Sigmoid colon (tissue), 7 donors: Measurements from ENCODE around the gene ANG. TPM values are rescaled to one million over a fixed set of nuclear protein-coding genes. Genes with fewer than 3 reads are reported as not detected.
"Not testable (repeated sequence)": the region's sequence is repeated elsewhere in the genome, so short reads cannot be mapped to it uniquely, and the experiment has no call there.

Source experiments
- DNase-seq: peaks from one replicate; pipeline ENCODE4 v3.0.0-alpha.2; 2019
- H3K27ac ChIP-seq, 4 donors: fragments of 200-600 bp; sonication (generic); one replicate each; pipeline ENCODE4 v1.5.1; 2016 to 2019; ENCODE audit warnings: mild to moderate bottlenecking in 1 of 4
- H3K27me3 ChIP-seq, 3 donors: fragments of 200-600 bp; sonication (generic); one replicate each; pipeline ENCODE4 v1.5.1; 2019; ENCODE audit warnings: mild to moderate bottlenecking in 1 of 3
- H3K36me3 ChIP-seq, 4 donors: fragments of 200-600 bp; sonication (generic); one replicate each; pipeline ENCODE4 v1.5.1; 2016 to 2019
- H3K4me1 ChIP-seq, 4 donors: fragments of 200-600 bp; sonication (generic); one replicate each; pipeline ENCODE4 v1.5.1; 2017 to 2019
- H3K4me3 ChIP-seq, 4 donors: fragments of 200-600 bp; sonication (generic); one replicate each; pipeline ENCODE4 v1.5.1; 2017 to 2019; ENCODE audit warnings: mild to moderate bottlenecking in 2 of 4, moderate library complexity in 1 of 4
- H3K9me3 ChIP-seq, 4 donors: fragments of 200-600 bp in 3 of 4; sonication (generic) in 3 of 4; one replicate each; pipeline versions ENCODE4 v1.5.1 to v1.6.1; 2013 to 2019
- EP300 ChIP-seq, 4 donors: sonication (generic); formaldehyde crosslinking; IDR thresholded peaks; one replicate each; pipeline ENCODE4 v1.6.1; 2017; ENCODE audit warnings: antibody characterized with exemption in 4 of 4
- POLR2A ChIP-seq, 2 donors: fragments of 450-650 bp; IDR thresholded peaks; one replicate each; pipeline ENCODE4 v1.6.1; 2016; ENCODE audit warnings: antibody characterized with exemption in 2 of 2, mild to moderate bottlenecking in 2 of 2, moderate library complexity in 2 of 2
- POLR2AphosphoS5 ChIP-seq, 4 donors: sonication (generic); formaldehyde crosslinking; IDR thresholded peaks; one replicate each; pipeline ENCODE4 v1.6.1; 2017; ENCODE audit warnings: antibody characterized with exemption in 4 of 4
- WGBS, 2 donors: extraction: QIAGEN DNeasy Blood & Tissue Kit; methylation state at CpG; one replicate each; pipeline ENCODE4 v1.1.7; 2013; 5-methylcytosine and 5-hydroxymethylcytosine counted together
- intact Hi-C: fragments of 100-400 bp; cut with DNase I; formaldehyde crosslinking; loops from one replicate; pipeline ENCODE4 v1.15.1; 2023
- polyA plus RNA-seq, 3 donors: library from polyadenylated mRNA; stranded (reverse); fragments of 200-250 nt; gene quantifications; one replicate each; pipeline ENCODE4 v1.2.3, GENCODE V29; 2013
- small RNA-seq, 3 donors: library from RNA; depleted of rRNA; stranded (forward); fragments of <200 nt; gene quantifications; one replicate each; pipeline ENCODE3, GENCODE V24; 2016
- total RNA-seq, 4 donors: library from RNA; depleted of rRNA; stranded (reverse); fragments of >200 nt; gene quantifications; one replicate each; pipeline ENCODE4 v1.1.0, GENCODE V29; 2016
- TF ChIP-seq, protein P1 (sequence below), 4 experiments: fragments of 450-650 bp in 3 of 4; fragments of 200-600 bp in 1 of 4; IDR thresholded peaks; one replicate each; pipeline ENCODE4 v1.5.1; 2016 to 2019; ENCODE audit warnings: antibody characterized with exemption in 4 of 4, mild to moderate bottlenecking in 3 of 4, moderate library complexity in 2 of 4
- donor health status: healthy with polysubstance abuse.
- donor health status: Bipolar disorder and iron deficiency.
- donor health status: healthy.

Gene ANG
- total and polyA plus RNA-seq, 7 donors: 13.3 to 44.4 (median 22.2) TPM

DNA sequence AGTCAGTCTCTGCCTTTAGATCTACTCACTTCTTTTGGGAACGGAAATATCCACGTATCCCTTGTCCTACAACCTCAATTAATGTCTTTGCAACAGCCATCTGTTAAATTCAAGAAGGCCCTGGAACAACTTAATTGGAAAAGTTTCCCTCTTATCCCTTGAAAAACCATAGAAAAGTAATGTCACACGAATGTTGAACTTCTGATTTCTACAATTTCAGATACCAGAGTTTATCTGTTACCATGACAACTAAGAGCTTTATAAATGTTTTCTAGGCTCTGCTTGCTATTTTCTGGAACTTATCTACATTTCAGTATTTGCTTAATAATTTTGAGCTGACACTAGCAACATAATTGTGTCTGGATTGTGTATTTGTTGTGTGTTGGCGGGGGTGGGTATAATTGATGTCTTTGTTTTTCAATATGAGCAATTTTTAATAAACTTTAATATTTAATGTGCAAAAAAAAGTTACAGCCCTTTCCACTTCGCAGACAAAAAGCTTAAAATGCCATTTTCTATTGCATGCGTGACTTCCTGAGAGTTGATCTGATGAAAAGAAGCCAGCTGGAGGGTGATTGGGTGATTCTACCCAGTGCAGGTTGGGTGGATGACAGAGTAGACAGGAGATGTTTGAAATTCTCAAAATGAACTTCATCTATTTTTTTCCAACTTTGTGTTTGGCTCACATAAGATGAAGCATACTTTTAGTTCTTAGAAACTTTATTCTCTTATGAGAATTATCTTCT, 45.3 kb downstream of the ANG start:
- H3K4me1 ChIP-seq: no peaks in the 10 kb centered on the region
- WGBS, 2 donors: 76 to 77% methylated on average over 6 of the region's 6 CpGs
- no peak overlapping the region for H3K4me3 ChIP-seq

DNA sequence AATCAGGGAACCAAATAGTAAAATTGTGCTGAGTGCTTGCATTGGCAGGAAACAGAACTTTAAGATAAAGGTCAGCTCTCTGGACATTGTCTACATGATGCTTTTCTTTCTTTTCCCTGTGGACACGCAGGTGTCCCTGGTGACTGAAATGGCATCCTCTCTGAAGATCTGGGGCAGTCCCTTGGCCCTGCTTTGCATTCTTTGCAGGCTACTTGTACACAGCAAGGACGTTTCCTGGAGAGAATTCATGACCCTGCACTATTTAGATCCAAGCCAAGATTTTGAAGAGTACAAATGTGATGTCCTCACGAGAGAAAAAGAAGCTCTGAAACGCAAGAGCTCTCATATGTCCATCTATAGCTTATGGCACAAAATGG, 45.9 kb downstream of the ANG start:
- WGBS, 2 donors: 61 to 67% methylated on average over 4 of the region's 4 CpGs
- Histone ChIP-seq H3K27me3 (no peaks in the 10 kb centered on the region), H3K4me3 (no peak overlapping the region), H3K9me3 (no peaks in the 10 kb centered on the region), H3K27ac (no peak overlapping the region), H3K36me3 (no peaks in the 10 kb centered on the region), H3K4me1 (no peaks in the 10 kb centered on the region)
- no peak for TF ChIP-seq EP300 (IDR thresholded peaks at IDR 0.05)
- TF ChIP-seq, protein P1, sequence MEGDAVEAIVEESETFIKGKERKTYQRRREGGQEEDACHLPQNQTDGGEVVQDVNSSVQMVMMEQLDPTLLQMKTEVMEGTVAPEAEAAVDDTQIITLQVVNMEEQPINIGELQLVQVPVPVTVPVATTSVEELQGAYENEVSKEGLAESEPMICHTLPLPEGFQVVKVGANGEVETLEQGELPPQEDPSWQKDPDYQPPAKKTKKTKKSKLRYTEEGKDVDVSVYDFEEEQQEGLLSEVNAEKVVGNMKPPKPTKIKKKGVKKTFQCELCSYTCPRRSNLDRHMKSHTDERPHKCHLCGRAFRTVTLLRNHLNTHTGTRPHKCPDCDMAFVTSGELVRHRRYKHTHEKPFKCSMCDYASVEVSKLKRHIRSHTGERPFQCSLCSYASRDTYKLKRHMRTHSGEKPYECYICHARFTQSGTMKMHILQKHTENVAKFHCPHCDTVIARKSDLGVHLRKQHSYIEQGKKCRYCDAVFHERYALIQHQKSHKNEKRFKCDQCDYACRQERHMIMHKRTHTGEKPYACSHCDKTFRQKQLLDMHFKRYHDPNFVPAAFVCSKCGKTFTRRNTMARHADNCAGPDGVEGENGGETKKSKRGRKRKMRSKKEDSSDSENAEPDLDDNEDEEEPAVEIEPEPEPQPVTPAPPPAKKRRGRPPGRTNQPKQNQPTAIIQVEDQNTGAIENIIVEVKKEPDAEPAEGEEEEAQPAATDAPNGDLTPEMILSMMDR (IDR thresholded peaks at IDR 0.05): no peak
- intact Hi-C loops: no loop called here
- no peak for DNase-seq

More for the DNA sequence above, 45.3 kb downstream of the ANG start:
- H3K9me3 ChIP-seq: no peaks in the 10 kb centered on the region
- intact Hi-C loops: no loop called here
- no peak overlapping the region for H3K27ac ChIP-seq
- no peak for DNase-seq
- H3K27me3 ChIP-seq: no peaks in the 10 kb centered on the region
- TF ChIP-seq EP300 (IDR thresholded peaks at IDR 0.05) (no peak), POLR2A (IDR thresholded peaks at IDR 0.05) (no peak), POLR2AphosphoS5 (IDR thresholded peaks at IDR 0.05) (no peak)
- no peaks in the 10 kb centered on the region for H3K36me3 ChIP-seq

DNA sequence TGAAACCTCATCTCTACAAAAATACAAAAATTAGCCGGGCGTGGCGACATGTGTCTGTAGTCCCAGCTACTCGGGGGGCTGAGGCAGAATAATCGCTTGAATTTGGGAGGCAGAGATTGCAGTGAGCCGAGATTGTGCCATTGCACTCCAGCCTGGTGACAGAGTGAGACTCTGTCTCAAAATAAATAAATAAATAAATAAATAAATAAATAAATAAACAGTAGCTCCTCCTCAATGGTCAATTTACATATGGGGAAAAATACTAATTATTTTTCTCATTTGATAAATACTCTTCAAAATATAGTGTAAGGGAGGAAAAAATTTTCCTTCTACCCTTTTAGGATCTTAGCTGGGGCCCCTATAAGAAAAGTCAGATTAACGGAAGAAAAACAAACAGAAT, 49.7 kb downstream of the ANG start:
- H3K4me1 ChIP-seq, H3K4me3 ChIP-seq, intact Hi-C loops, H3K9me3 ChIP-seq, H3K36me3 ChIP-seq, H3K27ac ChIP-seq, DNase-seq, H3K27me3 ChIP-seq: not testable (repeated sequence)
- WGBS, 2 donors: 95 to 96% methylated on average over 7 of the region's 7 CpGs

GRCh38 chr14:20742132-20742531, 53.6 kb downstream of the ANG start:
- no peak for TF ChIP-seq POLR2A (IDR thresholded peaks at IDR 0.05)
- TF ChIP-seq, protein P1 (IDR thresholded peaks at IDR 0.05): no peak
- no peak for TF ChIP-seq EP300 (IDR thresholded peaks at IDR 0.05)
- no peak for TF ChIP-seq POLR2AphosphoS5 (IDR thresholded peaks at IDR 0.05)
- H3K36me3 ChIP-seq: no peaks in the 10 kb centered on the region
- H3K9me3 ChIP-seq: no peaks in the 10 kb centered on the region
- no peak for DNase-seq
- intact Hi-C loops: no loop called here
- no peak overlapping the region for H3K4me3 ChIP-seq
- no peak overlapping the region for H3K27ac ChIP-seq
- no peaks in the 10 kb centered on the region for H3K27me3 ChIP-seq
- WGBS, 2 donors: 47 to 66% methylated on average over 4 of the region's 4 CpGs
- no peaks in the 10 kb centered on the region for H3K4me1 ChIP-seq

- TF ChIP-seq, protein P1 (IDR thresholded peaks at IDR 0.05): no peak
- TF ChIP-seq POLR2A (IDR thresholded peaks at IDR 0.05) (no peak), EP300 (IDR thresholded peaks at IDR 0.05) (no peak), POLR2AphosphoS5 (IDR thresholded peaks at IDR 0.05) (no peak)
- H3K27ac ChIP-seq: no peak overlapping the region
- WGBS, 2 donors: 69 to 83% methylated on average over 2 of the region's 2 CpGs
Observed at GRCh38 chr14:20743556-20743955, 55.0 kb downstream of the ANG start.

More at GRCh38 chr14:20743556-20743955, 55.0 kb downstream of the ANG start:
- Histone ChIP-seq H3K27me3 (no peaks in the 10 kb centered on the region), H3K36me3 (no peaks in the 10 kb centered on the region), H3K9me3 (no peaks in the 10 kb centered on the region), H3K4me3 (no peak overlapping the region), H3K4me1 (no peaks in the 10 kb centered on the region)
- intact Hi-C loops: no loop called here
- DNase-seq: no peak

Small RNA genes lying within 50 kb of the gene (small RNA-seq; reads per million reads assigned to genes)
- gene RF00019: 0 reads per million in 3 donors

Other genes starting within 250 kb of the ANG start
- 10 to 100 TPM; 34.1 to 65.6 (median 50.7) TPM for gene OSGEP, start 234.0 kb upstream of the ANG start, total RNA-seq
- gene OSGEP, start 234.0 kb upstream of the ANG start, polyA plus RNA-seq: 10 to 100 TPM; 21.0 to 49.4 (median 29.8) TPM
- gene APEX1, start 233.5 kb upstream of the ANG start, total RNA-seq: 100 to 1,000 TPM; 118 to 181 (median 146) TPM
- 100 to 1,000 TPM in 1 of 3 donors, 10 to 100 TPM in 2; 84.4 to 150 (median 99.7) TPM for gene APEX1, start 233.5 kb upstream of the ANG start, polyA plus RNA-seq
- gene PIP4P1, start 227.3 kb upstream of the ANG start, total RNA-seq: 10 to 100 TPM; 18.9 to 28.0 (median 22.8) TPM
- 10 to 100 TPM; 30.3 to 40.9 (median 32.4) TPM for gene PIP4P1, start 227.3 kb upstream of the ANG start, polyA plus RNA-seq
- 10 to 100 TPM in 2 of 4 donors, 1 to 10 TPM in 2; 5.5 to 32.3 (median 10.6) TPM for gene PNP, start 219.4 kb upstream of the ANG start, total RNA-seq
- gene PNP, start 219.4 kb upstream of the ANG start, polyA plus RNA-seq: 100 to 1,000 TPM in 2 of 3 donors, 10 to 100 TPM in 1; 60.7 to 121 (median 104) TPM
- not detected for gene RNASE10, start 183.2 kb upstream of the ANG start, total RNA-seq
- under 1 TPM in 1 of 3 donors, not detected in 2; 0.12 TPM for gene RNASE10, start 183.2 kb upstream of the ANG start, polyA plus RNA-seq
- gene RNASE9, start 127.7 kb upstream of the ANG start, total RNA-seq: not detected
- gene RNASE9, start 127.7 kb upstream of the ANG start, polyA plus RNA-seq: not detected
- gene RNASE11, start 100.8 kb upstream of the ANG start, total RNA-seq: not detected
- gene RNASE11, start 100.8 kb upstream of the ANG start, polyA plus RNA-seq: not detected
- not detected for gene RNASE12, start 97.4 kb upstream of the ANG start, total RNA-seq
- not detected for gene RNASE12, start 97.4 kb upstream of the ANG start, polyA plus RNA-seq
- gene OR6S1, start 47.1 kb upstream of the ANG start, total RNA-seq: not detected
- not detected for gene OR6S1, start 47.1 kb upstream of the ANG start, polyA plus RNA-seq
- 100 to 1,000 TPM in 1 of 4 donors, 10 to 100 TPM in 3; 44.0 to 138 (median 65.5) TPM for gene RNASE4, start 4.2 kb upstream of the ANG start, total RNA-seq
- gene RNASE4, start 4.2 kb upstream of the ANG start, polyA plus RNA-seq: 10 to 100 TPM; 11.4 to 46.3 (median 15.5) TPM
- gene EDDM3A, start 57.1 kb downstream of the ANG start, total RNA-seq: not detected
- gene EDDM3A, start 57.1 kb downstream of the ANG start, polyA plus RNA-seq: not detected
- not detected for gene EDDM3B, start 79.6 kb downstream of the ANG start, total RNA-seq
- not detected for gene EDDM3B, start 79.6 kb downstream of the ANG start, polyA plus RNA-seq
- gene RNASE6, start 92.5 kb downstream of the ANG start, total RNA-seq: 10 to 100 TPM; 10.2 to 25.0 (median 19.2) TPM
- 10 to 100 TPM in 2 of 3 donors, 1 to 10 TPM in 1; 9.6 to 46.2 (median 45.9) TPM for gene RNASE6, start 92.5 kb downstream of the ANG start, polyA plus RNA-seq
- 100 to 1,000 TPM; 148 to 581 (median 428) TPM for gene RNASE1, start 114.1 kb downstream of the ANG start, total RNA-seq
- gene RNASE1, start 114.1 kb downstream of the ANG start, polyA plus RNA-seq: 100 to 1,000 TPM; 111 to 584 (median 192) TPM
- gene RNASE3, start 202.6 kb downstream of the ANG start, total RNA-seq: 1 to 10 TPM in 1 of 4 donors, not detected in 3; 2.6 TPM
- not detected for gene RNASE3, start 202.6 kb downstream of the ANG start, polyA plus RNA-seq